Smooth muscle cell (in vitro differentiated cells): ENCODE data around the gene MMP13. TPM values are rescaled to one million over a fixed set of nuclear protein-coding genes. Genes with fewer than 3 reads are reported as not detected.

Experiments used
- DNase-seq: peaks from one replicate; lab custom pipeline; 2025; ENCODE audit not compliant: unreplicated experiment; lab: John Stamatoyannopoulos, UW
- H2AFZ ChIP-seq: fragments of 200-600 bp; sonication (generic); 2 replicates; pipeline ENCODE4 v1.6.0; 2016; ENCODE audit warnings: antibody characterized with exemption, low read depth, mild to moderate bottlenecking
- H3F3A ChIP-seq: fragments of 200-600 bp; sonication (generic); 2 replicates; pipeline ENCODE4 v1.6.0; 2017; ENCODE audit warnings: antibody characterized with exemption, low read depth
- H3K27ac ChIP-seq: fragments of 200-600 bp; sonication (generic); 2 replicates; pipeline ENCODE4 v1.5.1; 2016; ENCODE audit warnings: low read depth, mild to moderate bottlenecking
- H3K27me3 ChIP-seq: fragments of 200-600 bp; sonication (generic); 2 replicates; pipeline ENCODE4 v1.6.1; 2016; ENCODE audit warnings: low read depth, mild to moderate bottlenecking
- H3K36me3 ChIP-seq: fragments of 200-600 bp; sonication (generic); 2 replicates; pipeline ENCODE4 v1.5.1; 2016; ENCODE audit warnings: low read depth
- H3K4me1 ChIP-seq: fragments of 200-600 bp; sonication (generic); 2 replicates; pipeline ENCODE4 v1.5.1; 2016; ENCODE audit warnings: low read depth
- H3K4me2 ChIP-seq: fragments of 200-600 bp; sonication (generic); 2 replicates; pipeline ENCODE4 v1.6.0; 2016; ENCODE audit warnings: mild to moderate bottlenecking
- H3K4me3 ChIP-seq: fragments of 200-600 bp; sonication (generic); 2 replicates; pipeline ENCODE4 v1.5.1; 2016; ENCODE audit warnings: mild to moderate bottlenecking
- H3K79me2 ChIP-seq: fragments of 200-600 bp; sonication (generic); 2 replicates; pipeline ENCODE4 v1.6.0; 2016; ENCODE audit warnings: low read depth, mild to moderate bottlenecking
- H3K9ac ChIP-seq: fragments of 200-600 bp; sonication (generic); 2 replicates; pipeline ENCODE4 v1.6.0; 2016; ENCODE audit warnings: low read depth
- H3K9me3 ChIP-seq: fragments of 200-600 bp; sonication (generic); replicated peaks from 2 replicates; pipeline ENCODE4 v1.5.1; 2016; ENCODE audit warnings: low read depth
- H4K20me1 ChIP-seq: fragments of 200-600 bp; sonication (generic); 2 replicates; pipeline ENCODE4 v1.6.0; 2016; ENCODE audit warnings: low read depth
- CTCF ChIP-seq: fragments of 200-600 bp; sonication (generic); IDR thresholded peaks from 2 replicates; pipeline ENCODE4 v1.5.1; 2017; ENCODE audit warnings: borderline replicate concordance, mild to moderate bottlenecking, antibody characterized with exemption; ENCODE audit not compliant: insufficient read depth, poor library complexity, severe bottlenecking
- WGBS: methylation state at CpG from one replicate; pipeline ENCODE4 v1.1.7; 2016; ENCODE audit warnings: low lambda C conversion rate; 5-methylcytosine and 5-hydroxymethylcytosine counted together
- polyA plus RNA-seq: library from polyadenylated mRNA; unstranded; fragments of >200 nt; fragmentation: Nextera tagmentation; extraction: Ambion mirVana; gene quantifications from 2 replicates; pipeline ENCODE4 v1.2.1, GENCODE V29; 2016
- total RNA-seq: library from RNA; depleted of rRNA; stranded (reverse); fragments of >200 nt; gene quantifications from 2 replicates; pipeline ENCODE4 v1.2.3, GENCODE V29; 2014

The MMP13 gene
- total and polyA plus RNA-seq, 2 experiments from 2014 or later: 0.72 to 2.0 TPM

GRCh38 chr11:102940714-102941588 is 14.6 kb downstream of the MMP13 start:
- peak; percentile 73 for TF ChIP-seq CTCF
- DNase-seq: no peak

GRCh38 chr11:102936864-102937509 is 18.5 kb downstream of the MMP13 start:
- H4K20me1 ChIP-seq: no peaks in the 10 kb centered on the region
- no peaks in the 10 kb centered on the region for H3F3A ChIP-seq
- no peak overlapping the region for H3K4me2 ChIP-seq
- no peaks in the 10 kb centered on the region for H3K4me1 ChIP-seq
- no peak overlapping the region for H3K4me3 ChIP-seq
- no peak for DNase-seq
- TF ChIP-seq CTCF: no peak
- no peaks in the 10 kb centered on the region for H3K9me3 ChIP-seq
- WGBS: 97% methylated on average over 6 of the region's 6 CpGs
- no peak overlapping the region for H3K27ac ChIP-seq
- no peak overlapping the region for H3K9ac ChIP-seq
- no peaks in the 10 kb centered on the region for H3K79me2 ChIP-seq
- H3K27me3 ChIP-seq: no peaks in the 10 kb centered on the region
- no peaks in the 10 kb centered on the region for H3K36me3 ChIP-seq
- H2AFZ ChIP-seq: no peak overlapping the region

More at GRCh38 chr11:102940714-102941588, 14.6 kb downstream of the MMP13 start:
- Histone ChIP-seq H3K4me3 (no peak overlapping the region), H3K4me1 (no peaks in the 10 kb centered on the region), H3K27me3 (no peaks in the 10 kb centered on the region), H3K9ac (no peak overlapping the region), H3K9me3 (no peaks in the 10 kb centered on the region), H3K79me2 (no peaks in the 10 kb centered on the region), H3K36me3 (no peaks in the 10 kb centered on the region), H3K4me2 (peak overlapping the region; percentile 57), H3F3A (no peaks in the 10 kb centered on the region), H3K27ac (no peak overlapping the region), H4K20me1 (no peaks in the 10 kb centered on the region), H2AFZ (no peak overlapping the region)
- 17% methylated on average over 10 of the region's 10 CpGs for WGBS

- Histone ChIP-seq H3K4me3 (no peak overlapping the region), H3K9me3 (no peaks in the 10 kb centered on the region), H3K27ac (no peak overlapping the region), H3K27me3 (peaks cover 7% of the 10 kb centered on the region), H3K4me2 (no peak overlapping the region), H3K9ac (no peak overlapping the region), H3K79me2 (no peaks in the 10 kb centered on the region), H3K4me1 (no peaks in the 10 kb centered on the region), H3K36me3 (no peaks in the 10 kb centered on the region), H3F3A (no peaks in the 10 kb centered on the region), H2AFZ (no peak overlapping the region), H4K20me1 (no peaks in the 10 kb centered on the region)
- DNase-seq: no peak
- WGBS: 89% methylated on average over 3 of the region's 3 CpGs
- no peak for TF ChIP-seq CTCF
These were observed 20.0 kb downstream of the MMP13 start for GRCh38 chr11:102935514-102935913.
